ENCODE results near the gene IGFBPL1.

The IGFBPL1 gene

DNA sequence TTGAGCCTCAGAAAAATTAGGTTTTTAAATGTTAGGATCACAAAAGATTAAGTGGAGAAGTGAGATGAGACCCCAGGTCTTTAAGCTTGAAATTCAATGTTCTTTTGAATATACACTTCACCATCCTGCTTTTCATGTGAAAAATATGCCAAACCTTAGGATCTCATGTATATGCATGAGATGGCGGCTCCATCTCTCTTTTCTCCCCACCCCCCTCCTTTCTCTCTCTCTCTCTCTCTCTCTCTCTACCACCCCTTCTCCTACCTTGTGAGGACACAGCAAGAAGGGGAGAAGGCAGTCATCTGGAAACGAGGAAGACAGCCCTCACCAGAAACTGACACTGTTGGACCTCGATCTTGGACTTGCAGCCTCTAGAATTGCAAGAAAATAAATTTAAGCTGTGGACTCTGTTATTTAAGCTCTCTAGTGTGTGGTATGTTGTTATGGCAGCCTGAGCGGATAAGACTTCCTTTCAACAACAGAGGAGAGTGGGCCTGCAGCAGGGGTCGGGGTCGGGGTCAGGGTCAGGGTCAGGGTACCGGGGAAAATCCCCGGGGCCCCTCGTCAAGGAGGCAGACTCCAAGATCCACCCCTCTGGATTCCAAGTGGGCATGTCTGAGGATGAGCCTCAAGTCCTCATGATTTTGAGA lies 48.1 kb downstream of the IGFBPL1 start:
- no peak for DNase-seq

DNA sequence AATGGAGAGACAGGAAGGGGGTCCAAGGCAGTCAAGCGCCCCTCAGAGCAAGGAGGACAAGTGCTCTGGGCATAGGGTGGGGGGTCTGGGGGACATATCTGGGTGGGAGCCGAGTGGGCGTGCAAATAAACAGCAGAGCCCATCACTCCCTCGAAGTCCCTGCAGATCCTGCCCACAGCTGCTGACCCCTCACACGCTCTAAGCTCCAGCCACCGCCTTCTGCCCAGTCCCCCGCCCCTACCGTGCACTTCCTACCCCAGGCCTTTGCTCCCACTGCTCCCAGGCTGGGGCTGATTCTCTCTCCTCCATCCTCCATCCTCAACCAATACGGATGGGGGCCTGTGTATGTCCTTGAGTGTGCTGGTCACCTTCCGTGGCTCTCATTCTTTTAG lies 48.7 kb downstream of the IGFBPL1 start:
- DNase-seq, result no peak

- DNase-seq, result no peak
These were observed 49.2 kb downstream of the IGFBPL1 start for GRCh38 chr9:38374847-38375571.

- no peak for DNase-seq
These were observed 50.6 kb downstream of the IGFBPL1 start for GRCh38 chr9:38373679-38374078.

DNA sequence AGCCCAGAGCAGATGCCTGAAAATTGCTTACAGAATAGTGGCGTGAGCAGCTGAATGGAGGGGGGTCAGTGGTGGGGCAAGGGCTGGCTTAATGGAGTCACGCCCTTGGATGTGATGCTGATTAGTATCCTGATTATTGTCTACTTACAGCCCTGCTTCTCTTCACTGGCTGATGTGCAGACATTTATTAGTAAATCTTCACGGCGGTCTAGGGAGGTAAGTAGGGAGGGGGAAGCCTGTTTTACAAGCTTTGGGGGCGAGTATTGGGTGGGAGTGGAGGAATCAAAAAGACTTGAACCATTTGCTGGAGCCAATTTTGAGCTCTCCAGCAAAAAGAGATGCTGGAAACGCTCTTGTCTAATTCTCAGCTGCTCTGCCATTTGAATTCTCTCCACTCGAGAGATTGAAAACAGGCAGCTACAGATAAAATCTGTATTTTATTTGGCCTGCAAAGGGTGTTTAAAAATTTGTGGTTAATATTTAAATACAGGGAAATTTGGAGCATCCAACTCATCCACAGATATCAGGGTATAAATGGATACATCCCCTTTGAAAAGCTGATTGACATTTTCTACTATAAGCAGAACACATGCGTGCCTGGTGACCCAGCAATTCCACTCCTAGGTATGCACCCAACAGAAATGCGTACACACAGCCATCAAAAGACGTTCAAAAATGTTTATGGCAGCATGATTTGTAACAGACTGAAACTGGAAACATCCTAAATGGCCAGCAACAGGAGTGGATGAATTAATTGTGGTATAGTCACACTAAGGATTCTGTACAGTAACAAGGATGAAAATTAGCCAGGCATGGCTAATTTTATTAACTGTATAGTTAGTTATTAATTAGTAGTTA lies 51.3 kb downstream of the IGFBPL1 start:
- DNase-seq, result no peak

DNA sequence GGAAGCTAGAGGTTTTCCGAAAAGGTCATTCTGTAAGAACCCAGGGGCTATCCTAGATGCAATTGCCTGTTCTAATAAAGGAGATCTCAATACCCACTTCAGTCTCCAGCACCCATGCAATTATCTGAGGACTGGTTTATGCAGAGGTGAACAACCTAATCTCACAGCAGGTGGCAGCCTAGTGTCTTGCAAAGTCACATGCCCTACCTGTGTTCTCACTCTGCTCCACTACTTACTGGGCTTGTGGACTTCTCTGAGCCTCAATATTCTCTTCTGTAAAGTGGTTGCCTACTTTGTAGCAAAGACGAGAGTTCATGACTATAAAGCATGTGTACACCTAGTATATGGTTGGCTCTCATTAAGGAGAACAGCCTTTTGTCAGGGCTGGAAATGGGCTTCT lies 52.8 kb downstream of the IGFBPL1 start:
- no peak for DNase-seq

GRCh38 chr9:38370176-38370575 lies 54.1 kb downstream of the IGFBPL1 start:
- no peak for DNase-seq

DNA sequence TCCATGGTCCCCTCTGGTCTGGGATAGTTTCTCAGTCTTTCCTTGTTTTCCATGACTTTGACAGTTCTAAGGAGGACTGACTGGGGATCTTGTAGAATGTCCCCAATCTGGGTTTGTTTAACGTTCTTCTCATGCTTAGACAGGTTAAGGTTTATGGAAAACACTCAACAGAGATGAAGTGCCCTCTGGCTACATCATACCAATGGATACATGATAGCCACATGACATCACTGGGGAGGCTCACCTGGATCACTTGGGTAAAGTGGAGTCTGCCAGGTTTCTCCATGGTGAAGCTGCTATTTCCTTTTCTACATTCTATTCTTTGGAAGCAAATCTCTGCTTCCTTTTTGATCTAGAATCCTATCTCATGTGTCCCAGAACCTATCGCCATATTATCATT lies 55.5 kb downstream of the IGFBPL1 start:
- no peak for DNase-seq

DNA sequence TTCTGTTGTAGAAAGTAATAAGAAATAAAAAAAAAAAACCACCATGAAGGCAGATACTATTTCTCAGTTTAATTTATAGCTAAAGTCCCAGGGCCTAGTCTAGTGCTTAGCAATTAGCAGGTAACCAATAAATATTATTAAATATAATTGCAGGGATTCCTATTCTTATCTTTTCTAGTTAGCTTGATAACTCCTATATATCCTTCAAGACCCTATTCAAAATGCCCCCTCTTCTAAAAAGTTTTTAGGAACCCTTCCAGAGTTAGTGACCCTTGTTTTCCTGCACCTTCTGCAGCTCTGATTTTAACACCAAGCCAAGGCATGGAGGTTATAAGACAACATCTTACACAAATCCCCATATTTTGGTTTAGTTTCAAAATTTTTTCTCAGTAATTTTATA lies 56.4 kb downstream of the IGFBPL1 start:
- no peak for DNase-seq

- DNase-seq, result no peak
These were observed 60.7 kb downstream of the IGFBPL1 start for GRCh38 chr9:38363589-38363925.

GRCh38 chr9:38362852-38363588 lies 61.2 kb downstream of the IGFBPL1 start:
- DNase-seq, result no peak

DNA sequence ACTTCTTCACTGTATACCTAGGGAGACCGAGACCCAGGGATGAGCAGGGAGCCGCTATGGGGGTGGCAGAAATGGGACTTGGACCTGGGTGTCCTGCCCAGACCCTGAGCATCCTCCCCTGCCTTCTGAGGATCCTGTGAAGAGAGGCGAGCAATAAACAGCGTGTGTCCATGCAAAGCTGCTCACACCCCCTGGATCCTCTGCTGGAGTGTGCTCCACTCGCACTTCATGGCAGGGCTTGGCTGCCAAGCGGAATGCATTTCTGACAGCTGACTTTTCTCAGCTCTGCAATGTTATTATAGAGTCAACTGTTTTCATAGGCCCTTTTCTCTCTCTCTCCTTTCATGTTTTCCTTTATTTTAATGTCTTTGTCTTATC lies 62.8 kb downstream of the IGFBPL1 start:
- DNase-seq, result no peak

DNA sequence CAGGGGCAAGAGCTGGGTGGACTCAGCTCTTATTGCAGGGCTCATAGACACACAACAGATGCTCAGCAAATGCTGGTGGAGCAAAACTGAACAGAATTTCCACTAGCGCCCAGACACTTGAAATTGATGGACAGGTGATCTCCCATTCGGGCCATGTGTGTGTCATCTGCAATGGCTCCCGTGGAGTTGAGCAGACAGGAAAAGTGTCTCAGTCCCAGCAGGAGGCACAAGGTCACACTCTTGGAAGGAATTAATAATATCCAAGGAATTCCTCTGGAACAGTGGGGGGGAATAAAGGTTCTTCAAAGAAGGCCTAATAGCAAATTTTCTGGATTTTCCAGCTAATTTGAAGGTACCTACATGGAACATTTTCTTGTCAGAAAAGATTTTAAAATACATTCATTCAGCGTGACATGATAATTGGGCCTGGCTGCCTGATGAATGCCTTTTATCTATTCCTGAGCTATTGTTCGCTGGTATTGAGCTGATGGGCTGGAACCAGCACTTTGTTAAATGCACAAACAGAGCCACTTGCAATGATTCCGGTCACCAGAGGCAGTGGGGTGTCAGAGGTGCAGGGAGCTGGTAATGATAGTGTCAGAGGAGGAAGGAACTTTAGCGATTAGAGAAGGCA lies 63.3 kb downstream of the IGFBPL1 start:
- DNase-seq, result no peak

DNA sequence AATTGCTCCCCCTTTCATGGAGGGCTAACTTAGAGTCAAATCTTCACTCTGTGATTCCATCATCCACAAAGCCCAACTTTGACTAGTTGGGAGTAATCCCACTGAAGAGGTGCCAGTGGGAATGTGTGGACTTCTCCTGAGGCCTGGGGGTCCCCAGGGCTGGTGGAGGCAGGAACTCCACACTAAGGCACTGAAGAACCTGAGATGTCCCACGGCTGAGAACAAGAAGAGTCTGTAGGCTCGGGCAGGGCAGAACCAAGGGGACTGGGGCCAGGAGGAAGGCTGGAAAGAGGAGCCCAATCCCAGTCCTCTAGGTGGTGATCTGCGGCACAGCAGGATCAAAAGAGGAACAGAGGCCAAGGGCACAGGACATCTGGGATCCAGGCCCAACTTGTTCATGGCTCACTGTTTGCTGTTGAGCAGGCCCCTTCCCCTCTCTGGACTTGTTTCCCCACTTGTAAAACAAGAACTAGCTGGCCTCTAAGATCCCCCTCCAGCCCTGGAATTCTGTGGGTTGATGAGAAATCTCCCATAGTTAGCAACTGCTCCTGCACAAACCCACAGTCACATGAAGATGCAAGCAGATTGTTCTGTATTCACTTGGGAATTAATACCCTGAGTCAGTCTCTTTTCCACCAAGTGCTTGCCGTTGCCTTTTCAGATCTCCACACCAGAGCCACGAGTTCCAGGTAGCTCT lies 64.4 kb downstream of the IGFBPL1 start:
- DNase-seq, result no peak

- DNase-seq, result no peak
These were observed 65.0 kb downstream of the IGFBPL1 start for GRCh38 chr9:38359297-38359653.

DNA sequence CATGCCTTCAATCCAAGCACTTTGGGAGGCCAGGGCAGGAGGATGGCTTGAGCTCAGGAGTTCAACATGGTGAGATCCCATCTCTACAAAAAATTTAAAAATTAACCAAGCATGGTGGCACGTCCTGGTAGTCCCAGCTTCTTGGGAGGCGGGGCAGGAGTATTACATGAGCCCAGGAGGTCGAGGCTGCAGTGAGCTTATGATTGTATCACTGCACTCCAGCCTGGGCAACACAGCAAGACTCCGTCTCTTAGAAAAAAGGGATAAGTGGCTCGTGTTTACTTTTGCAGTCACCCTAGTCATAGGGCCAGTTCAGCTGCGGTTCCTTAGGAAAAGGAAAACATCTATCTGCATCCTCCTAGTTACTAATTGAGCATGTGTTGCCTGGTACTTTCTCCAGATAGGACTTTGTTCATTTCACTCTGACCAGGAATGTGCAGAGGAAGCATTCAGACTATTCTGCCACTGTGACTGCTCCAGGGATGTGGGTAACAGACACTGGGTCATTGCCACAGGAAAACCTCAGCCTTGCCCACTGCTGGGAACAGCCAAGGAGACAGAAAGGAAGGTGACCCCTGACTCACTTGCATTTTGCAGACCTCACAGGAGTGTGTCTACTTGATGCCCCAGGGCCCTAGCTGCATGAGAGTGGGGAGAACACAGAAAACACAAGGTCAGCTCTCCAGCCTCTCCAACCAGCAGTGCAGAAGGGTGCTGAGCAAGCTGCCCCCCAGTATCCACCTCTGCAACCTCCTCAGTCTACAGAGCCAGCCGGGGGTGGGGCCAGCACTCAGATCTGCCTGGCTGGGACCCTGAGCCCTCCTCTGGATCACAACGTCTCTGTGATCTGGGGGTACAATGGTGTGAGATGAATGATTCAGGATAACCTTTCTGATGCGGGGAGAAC lies 65.6 kb downstream of the IGFBPL1 start:
- DNase-seq, result no peak

- no peak for DNase-seq
These were observed 66.7 kb downstream of the IGFBPL1 start for GRCh38 chr9:38357350-38358114.

- DNase-seq, result no peak
These were observed 67.4 kb downstream of the IGFBPL1 start for GRCh38 chr9:38356851-38357250.
